Hypothalamus (tissue), 51 donors: Measurements from ENCODE around the gene INPP5F.

Experiments
- DNase-seq, 51 donors: peaks; one replicate each; lab custom pipeline; 2025; lab: John Stamatoyannopoulos, UW

INPP5F gene

DNA sequence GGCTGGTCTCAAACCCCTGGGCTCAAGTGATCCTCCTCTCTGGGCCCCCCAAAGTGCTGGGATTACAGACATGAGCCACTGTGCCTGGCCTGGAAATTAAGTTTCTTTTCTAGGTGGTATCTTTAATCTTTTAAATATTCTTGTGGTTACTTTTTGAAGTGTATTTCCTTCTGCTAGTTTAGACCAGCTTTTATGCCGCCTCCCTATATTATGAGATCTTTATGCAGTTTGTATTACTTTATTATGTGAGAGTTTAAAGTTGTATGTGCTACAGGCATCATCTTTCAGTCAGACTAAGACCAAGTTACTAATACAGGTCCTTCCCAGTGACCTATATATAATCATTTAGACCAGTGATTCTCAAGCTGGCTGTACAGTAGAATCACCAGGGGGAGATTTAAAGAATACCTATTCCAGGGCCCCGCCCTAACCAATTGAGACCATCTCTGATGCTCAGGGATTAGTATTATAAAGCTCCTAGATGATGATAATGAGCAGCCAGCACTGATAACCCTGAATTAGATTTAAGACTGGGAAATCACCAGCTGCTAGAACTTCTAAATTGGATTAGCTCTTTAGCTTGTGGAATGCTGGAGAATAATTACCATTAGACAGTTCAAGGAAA lies 11.3 kb downstream of the INPP5F start:
- DNase-seq = no peak

DNA sequence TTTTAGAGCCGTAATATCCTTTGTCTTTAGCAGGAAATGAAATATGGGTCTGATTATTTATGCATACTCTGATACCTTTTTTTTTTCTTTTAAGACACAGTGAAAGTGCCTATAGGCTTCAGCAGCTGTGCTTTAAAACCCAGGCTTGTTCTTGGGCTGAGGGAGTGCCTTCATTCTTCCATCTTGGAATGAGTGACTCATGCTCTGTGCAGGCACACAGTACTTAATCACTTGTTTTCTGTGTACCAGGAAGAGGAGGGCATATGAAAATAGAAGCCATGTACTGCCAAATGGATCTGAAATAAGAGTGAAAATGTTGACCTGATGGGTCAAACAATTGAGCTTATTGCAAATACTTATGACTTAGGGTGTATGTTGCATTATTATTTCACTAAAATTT lies 12.0 kb downstream of the INPP5F start:
- DNase-seq = no peak

DNA sequence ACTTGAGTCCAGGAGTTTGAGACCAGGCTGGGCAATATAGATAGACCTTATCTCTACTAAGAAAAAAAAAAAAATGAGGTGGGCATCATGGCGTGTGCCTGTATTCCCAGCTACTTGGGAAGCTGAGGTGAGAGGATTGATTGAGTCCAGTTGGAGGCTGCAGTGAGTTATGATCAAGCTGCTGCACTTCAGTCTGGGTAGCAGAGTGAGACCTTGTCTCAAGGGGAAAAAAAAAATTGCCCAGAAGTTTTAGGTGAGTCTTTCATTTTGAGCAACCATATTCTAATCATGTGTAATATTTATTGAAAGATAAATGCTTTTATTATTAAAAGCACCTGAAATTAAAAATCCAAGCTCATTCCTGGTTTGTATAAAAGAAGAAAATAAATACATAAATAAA lies 13.1 kb downstream of the INPP5F start:
- DNase-seq = no peak

DNA sequence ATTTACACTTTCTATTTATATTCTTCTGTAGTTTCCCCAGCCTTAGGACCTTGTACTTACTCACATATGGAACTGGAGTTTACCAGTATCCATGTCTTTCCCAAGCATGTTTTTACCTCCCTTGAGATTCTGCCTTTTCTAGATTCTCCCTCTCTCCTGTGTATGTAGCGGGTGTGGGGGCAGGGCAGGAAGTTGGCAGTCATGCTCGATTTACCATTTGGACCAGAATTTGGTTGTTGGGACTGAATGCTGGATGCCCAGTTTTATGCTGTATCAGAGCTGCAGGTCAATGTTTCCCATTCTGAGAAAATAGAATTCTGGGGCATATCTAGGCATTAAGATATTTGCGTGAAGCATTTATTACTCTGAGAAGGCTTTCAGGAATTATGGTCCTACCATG lies 14.2 kb downstream of the INPP5F start:
- DNase-seq = no peak

DNA sequence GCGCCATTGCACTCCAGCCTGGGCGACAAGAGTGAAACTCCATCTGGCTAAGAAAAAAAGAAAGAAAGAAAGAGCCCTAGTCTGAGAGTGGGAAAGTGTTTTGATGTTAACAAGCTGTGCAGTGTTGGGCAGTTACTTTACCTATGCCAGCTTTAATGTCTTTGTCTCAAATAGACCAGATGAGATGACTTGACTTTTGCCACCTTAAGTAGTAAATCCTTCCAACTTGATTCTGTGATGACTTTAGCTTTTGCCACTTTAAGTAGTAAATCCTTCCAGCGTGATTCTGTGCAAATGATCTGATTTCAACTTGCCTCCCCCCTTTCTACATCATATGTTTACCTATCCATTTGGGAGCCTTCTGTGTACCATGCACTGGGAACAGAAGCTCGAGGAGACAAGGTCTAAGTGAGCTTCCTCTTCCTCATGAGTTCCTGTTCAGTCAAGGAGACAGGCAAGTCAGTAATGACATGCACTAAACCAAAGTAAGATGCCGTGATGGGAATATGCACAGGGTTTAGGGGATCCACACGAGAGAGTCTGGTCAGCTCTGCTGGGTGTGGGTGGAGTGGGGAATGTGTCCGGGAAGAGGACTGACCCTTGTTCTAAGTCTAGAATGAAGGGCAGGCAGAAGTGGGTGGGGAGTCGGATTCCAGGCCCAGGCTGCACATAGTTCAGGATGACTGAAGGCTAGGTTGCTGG lies 17.2 kb downstream of the INPP5F start:
- no peak for DNase-seq

DNA sequence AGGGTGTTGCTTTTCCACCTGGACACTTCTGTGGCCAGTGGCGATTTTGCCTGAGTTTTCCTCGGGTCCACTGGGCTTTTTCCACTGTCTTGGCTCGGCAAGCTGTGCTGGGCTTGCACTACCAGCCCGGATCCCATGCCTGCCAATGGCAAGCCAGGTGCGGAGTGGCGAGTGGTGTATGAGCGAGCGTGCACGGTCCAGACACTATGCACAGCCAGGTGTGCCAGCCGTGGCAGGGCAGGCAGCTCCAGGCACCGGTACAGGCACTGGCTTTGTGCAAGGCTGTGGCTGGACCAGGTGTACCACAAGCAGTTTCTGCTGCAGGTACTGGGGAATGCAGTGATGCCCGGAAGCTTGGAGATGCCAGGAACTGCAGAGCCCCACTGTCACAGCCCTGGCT lies 22.1 kb downstream of the INPP5F start:
- DNase-seq = no peak

DNA sequence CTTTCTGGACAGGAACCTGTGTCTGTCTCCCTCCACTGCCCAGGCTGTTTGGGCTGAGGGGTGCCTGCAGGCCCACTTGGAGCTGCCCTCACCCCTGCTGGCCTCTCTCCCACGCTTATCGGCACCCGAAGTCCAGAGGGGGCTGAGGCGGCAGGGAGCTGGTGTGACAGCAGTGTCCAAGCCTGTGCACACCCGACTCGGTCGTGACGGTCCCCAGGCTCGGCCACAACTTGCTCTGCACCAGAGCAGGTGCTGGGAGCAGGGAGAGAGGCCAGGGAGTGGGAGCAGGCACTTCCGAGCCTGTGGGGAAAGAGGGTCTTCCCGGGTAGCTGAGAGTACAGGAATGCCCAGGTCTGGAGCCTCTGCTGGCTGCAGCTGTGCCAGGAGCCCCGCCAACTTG lies 23.0 kb downstream of the INPP5F start:
- no peak for DNase-seq

DNA sequence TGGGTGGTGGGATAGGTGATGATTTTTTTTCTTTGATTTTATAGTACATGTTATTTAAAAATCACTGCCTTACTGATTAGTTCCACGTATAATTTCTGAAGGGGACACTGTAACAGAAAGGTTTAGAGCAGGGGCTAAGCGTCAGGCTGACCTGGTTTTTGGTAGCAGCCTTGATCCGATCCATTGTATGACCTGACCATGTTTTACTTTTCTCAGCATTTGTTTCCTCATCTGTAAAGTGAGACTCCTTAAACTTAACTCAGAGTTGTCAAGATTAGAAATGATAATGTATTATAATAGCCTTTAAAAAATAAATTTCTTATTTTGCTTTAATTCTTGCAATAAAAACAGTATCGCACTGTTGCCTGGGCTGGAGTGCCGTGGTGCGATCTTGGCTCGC lies 23.6 kb downstream of the INPP5F start:
- no peak for DNase-seq

DNA sequence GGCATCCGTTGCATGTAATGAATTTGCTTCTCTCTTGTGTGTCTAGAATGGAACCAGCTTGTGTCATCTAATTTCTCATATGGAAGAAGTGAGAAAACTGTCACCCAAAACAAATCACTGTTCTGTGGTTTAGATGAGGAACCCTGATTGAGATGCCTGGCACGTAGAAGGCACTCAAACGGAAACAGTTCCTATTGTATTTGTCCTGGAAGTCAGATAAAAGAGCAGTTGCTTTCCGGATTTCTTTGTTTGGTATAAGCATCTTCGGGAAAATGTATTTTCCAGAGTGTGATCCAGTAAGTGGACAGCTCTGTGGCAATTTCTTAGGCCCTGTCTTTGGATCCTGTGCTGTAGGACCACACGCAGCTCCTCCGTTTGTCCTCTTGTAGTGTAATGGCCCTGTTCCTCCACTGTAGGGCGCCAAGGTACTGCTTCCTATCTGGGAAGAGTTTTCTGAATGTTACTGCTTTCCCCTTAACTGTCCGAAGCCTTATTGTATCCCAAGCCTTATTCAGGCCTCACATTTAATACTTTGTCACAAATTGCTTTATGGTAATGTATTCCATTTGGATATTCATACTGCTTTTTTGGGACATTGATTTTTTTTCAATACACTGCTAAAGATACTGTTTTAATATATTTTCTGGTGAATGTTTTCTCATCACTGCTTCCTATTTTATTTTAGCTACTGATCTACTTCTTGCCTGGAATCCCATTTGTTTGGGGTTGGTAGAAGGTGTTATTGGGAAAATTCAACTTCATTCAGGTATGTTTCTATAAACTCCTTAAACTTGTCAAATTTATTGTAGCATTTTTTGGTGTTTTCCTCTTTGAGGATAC lies 24.8 kb downstream of the INPP5F start:
- DNase-seq = peak in 43 of 51 donors; percentile 8 to 93 (median 65)

DNA sequence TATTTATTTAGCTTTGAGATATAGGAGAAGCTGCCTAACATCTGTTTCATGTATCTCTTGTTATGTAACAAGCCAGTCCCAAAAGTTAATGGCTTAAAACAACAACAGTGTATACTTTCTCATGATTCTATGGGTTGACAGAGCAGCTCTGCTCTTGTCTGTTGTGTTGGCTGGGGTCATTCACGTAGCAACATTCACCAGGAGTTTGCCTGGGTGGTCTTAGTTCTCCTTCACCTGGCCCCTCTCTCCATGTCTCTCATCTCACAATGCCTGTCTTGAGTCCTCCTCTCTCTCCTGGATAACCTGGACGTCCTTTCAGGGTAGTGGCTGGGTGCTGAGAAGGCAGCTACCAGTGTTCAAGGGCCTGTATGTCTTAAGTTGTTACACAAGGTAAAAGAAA lies 27.5 kb downstream of the INPP5F start:
- no peak for DNase-seq

DNA sequence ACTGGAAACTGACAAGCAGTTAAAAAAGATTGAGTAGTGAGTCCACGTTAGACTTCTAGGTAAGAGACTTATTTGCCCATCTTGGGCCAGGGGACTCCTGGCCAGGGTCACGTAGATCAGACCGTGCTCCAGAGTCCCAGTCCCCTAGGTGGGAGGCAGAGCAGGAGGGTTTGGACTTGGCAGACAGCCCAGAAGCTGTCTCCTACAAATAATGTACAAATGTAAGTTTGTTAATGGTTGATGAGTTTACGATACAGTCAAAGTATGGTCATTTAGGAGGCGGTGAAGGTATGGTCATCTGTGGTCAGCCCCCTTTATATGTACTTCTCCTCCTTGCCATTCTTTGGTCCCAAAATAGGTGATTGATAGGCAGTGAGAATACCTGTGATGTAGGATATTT lies 28.2 kb downstream of the INPP5F start:
- no peak for DNase-seq

DNA sequence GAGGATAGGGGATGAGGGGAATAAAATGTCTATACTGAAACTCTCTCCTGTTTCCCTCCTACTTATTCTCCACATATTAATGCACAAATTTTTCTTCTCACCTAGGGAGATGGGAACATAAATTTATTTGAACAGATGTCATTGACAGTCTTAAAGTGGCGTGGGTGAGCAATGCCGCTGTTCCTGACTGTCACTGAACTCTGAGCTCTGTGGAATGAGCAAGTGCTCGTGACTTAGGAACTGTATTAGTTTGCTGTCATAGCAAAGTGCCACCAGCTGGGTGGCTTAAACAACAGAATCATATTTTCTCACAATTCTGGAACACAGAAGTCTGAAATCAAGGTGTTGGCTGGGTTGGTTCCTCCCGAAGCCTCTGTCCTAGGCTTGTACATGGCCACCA lies 29.1 kb downstream of the INPP5F start:
- no peak for DNase-seq

DNA sequence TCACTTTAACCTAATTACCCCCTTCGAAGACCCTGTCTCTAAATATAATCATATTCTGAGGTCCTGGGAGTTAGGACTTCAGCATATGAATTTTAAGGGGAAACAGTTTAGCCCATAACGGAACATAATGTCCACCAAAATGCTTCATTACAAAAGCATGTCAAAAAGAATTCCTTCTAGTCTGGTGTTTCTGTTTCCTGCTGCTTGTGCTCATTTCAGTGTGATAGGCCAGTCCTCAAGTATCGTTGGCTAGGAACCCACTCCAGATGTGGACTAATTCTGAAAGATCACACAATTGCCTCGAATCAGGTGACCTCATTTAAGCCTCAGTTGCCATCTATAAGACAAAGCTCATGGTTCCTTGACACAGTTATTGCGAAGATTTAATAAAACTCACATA lies 29.6 kb downstream of the INPP5F start:
- DNase-seq = no peak

DNA sequence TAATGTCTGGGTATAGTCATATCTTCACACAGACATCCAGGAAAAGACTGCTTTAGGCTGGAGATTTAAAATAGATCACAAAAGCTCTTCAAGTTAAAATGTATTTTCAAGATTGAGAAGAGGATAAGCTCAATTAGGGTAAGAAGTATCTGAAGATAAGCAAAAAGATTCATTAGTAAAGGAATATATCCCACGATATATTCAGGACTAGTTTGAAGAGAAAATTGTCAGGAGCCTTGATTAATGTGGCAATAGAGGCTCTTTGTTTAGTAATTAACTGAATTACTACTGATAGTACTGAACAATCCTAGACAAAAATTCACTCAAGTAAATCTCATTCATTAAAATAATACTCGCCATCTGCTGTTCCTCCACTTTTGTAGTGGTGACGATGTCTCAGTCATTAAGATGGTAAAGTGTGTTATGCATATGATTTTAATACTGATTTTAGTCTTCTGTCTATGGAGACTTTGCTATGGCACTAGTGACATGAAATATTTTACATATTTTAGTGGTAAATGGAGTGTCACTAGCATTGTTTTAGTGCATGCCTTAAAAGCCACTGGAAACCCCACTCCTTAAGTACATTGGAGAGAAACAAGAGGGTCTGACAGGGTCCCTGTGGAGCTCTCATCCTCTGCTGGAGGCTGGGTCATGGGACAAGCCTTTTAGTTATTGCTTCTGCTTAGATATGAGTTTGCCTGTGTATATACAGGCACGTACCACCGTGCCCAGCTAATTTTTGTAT lies 32.8 kb downstream of the INPP5F start:
- no peak for DNase-seq

DNA sequence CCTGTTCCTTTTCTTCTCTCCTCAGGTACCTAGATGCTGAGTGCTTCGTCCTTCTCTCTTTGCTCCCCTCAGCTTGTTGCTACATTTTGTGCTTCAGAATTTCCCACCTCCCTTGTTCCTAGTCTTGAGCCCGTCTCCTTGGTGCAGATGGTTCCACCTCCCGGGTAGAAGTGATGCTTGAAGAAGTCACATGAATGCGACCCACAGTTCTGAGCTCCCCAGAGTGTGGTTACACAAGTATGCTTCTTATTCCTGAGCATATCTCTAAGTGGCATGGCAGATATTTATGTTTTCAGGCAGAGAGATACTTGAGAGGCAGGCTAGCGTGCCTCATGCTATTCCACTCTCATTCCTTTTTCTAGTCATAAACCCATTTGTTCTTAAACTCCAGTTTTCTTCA lies 34.0 kb downstream of the INPP5F start:
- DNase-seq = no peak

DNA sequence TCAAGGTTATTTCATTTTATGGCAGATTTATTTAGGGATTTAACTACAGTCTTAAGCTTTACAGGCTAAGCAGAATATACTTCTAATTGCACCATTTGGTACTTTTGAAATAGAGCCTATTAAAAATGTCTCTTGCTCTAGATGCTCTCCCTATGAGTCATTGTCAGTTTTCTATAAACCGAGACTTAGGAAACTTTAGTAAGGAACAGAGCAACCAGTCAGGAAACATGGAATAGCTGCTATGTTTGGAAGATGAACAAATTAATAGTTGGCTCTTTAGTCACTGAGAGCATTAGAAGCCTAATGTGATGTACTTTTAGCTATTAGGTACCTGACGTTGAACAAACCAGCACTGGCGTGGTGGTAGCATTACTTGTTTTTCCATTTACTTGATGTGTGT lies 35.3 kb downstream of the INPP5F start:
- DNase-seq = no peak

DNA sequence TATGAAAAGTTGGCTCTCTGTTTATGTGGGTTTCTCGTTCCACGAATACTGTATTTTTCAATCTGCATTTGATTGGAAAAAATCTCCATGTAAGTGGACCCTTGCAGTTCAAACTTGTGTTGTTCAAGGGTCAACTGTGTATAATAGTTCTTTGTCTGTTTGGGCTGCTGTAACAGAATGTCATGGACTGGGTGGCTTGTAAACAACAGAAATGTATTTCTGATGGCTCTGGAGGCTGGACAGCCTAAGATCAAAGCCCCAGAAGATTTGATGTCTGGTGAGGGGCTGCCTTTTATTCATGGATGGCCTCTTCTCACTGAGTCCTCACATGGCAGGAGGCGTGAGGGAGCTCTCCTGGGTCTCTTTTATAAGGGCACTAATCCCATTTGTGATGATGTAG lies 36.2 kb downstream of the INPP5F start:
- DNase-seq = no peak

DNA sequence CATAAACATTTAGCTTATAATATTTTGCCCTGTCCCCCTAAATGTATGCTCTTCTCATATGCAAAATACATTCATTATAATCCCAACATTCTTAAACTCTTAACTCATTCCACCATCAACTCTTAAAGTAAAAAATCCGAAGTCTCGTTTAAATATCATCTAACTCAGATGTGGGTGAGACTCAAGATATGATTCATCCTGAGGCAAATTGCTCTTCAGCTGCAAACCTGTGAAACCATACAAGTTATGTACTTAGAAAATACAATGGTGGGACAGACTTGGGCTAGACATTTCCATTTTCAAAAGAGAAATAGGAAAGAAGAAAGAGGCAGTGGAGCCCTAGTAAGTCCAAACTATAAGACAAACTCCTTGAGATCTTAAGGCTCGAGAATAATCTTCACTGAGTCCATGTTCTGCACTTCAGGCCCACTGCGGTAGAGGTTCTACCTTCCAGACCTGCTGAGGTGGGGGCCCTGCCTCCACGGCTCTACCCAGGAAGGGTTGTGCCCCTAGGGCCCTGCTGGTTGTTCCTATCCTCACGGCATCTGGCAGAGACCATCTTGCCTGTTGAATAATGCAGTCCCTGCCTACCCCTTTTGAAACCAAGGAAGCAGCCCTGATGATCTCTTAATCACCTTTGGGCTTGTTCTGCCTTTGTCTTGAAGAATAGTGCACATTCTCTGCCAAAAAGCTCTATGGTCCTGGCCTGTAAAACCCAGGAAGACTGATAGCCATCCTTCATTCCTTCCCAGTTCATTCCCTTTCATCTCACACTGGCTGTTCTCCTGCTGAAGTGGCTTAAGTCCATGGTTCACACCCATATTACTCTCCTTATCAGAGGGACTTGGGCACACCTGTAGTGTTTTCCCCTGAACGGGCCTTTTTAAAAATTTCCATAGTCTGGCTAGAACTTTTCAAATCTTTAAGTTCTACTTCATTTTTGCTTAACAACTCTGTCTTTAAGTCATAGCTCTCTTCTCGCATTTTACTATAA lies 37.3 kb downstream of the INPP5F start:
- DNase-seq = no peak

DNA sequence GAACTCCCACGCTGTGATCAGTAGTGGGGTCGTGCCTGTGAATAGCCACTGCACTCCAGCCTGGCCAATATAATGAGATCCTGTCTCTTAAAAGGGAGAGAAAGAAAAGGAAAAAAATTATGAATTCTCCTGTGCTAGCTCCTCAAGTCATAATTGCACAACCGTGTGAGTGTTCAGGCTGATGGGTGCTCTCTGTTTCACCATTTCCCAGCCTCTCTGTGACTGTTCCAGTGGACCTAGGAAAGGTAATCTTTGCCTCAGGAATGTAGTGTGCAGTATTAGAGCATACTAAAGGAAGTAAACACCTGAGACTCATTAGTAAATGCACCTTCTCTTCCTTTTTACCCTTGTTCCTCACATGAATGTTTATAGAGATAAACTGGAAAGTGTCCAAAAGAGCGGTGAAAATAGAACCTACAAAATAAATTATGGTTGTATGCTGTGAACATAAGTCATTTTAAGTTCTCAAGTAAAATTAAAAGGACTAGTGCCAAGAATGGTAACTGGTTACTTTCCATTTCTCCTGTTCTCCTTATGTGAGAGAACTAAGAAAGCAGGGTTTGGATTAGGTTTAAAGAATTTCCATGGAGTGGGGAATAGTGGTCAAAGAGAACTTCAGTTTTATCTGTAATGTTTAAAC lies 42.7 kb downstream of the INPP5F start:
- no peak for DNase-seq
